HG02642 (cell line): ENCODE data around the gene OR5K4.
A peak's percentile ranks its signal among the peaks of the same experiment; 100 is the strongest.

Experiments used
- ATAC-seq: cut with Tn5 transposase; IDR thresholded peaks from one replicate; pipeline ENCODE4 v1.9.1; 2021; ENCODE audit warnings: mild to moderate bottlenecking; ENCODE audit not compliant: unreplicated experiment, poor library complexity

OR5K4 gene, protein sequence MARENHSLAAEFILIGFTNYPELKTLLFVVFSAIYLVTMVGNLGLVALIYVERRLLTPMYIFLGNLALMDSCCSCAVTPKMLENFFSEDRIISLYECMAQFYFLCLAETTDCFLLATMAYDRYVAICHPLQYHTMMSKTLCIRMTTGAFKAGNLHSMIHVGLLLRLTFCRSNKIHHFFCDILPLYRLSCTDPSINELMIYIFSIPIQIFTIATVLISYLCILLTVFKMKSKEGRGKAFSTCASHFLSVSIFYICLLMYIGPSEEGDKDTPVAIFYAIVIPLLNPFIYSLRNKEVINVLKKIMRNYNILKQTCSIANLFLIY

DNA sequence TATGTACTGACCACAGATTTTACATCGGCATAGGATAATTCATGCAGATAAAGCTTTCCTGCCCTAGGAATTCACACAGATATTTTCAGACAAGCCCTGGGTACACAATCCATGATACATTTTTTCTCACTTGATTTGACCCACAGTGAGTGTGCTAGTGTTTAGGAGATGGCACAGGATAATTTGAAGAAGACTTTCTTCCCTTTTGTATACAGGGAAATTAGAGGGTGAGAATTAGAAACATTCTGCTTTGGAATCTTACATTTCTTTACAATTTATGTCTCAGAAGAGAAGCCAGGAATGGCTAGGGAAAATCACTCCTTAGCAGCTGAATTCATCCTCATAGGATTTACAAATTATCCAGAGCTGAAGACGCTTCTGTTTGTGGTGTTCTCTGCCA is at the start of gene OR5K4:
Gene OR5K4, plus strand, starts transcription at position 301 of the 400 bp plus-strand sequence. Its CDS starts 0 bp downstream, at position 301.
- no peak for ATAC-seq

DNA sequence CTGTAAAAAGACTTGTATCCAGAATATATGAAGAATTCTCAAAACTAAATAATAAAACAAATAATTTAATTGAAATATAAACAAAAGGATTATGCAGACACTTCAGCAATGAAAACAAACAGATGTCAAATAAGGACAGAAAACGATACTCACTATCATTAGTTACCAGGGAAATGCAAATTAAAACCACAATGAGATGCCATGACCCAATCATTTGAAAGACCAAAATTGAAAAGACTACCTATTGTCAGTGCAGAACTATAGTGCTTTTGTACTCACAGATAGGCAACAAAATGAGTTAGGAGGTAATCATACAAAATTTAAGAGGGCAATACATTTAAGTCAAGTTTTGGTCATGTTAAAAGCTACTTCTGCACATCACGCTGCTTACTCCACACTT is 31.6 kb upstream of the OR5K4 start:
- no peak for ATAC-seq

DNA sequence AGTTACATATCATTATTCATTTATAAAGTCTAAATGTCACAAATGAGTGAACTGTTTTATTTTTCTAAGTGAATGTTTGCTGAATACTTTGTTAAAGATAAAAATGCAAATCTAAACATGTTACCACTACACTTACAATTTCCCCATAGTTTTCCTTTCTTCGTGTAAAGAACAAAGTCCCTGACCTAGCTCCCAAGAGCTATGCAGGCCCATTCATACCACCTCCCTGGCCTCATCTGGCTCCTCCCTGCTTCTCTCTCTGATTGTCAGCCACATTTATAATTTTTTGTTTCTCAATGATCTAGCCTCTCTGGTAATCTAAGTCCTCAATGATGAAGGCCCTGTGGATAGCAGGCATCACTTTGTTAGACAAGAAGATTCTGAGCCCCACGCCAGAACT is 31.0 kb upstream of the OR5K4 start:
- ATAC-seq: no peak

DNA sequence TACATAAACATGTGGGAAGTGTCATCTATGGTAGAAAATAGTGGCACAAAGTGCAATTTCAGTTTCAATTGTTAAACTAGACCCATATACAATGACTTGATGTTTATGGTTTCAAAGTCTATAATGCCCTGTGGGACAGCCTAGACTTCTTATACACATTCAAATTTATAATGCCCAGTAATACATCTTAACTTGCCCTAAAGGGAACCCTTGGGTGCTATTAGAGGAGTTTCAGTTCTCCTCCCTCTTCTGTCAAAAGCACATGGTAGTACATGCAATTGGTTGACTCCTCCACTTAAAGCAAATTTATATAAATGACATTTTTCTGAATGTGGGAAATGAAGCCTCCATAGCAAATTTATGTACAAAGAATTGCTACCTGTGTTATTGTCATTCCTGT is 30.2 kb upstream of the OR5K4 start:
- ATAC-seq: no peak

DNA sequence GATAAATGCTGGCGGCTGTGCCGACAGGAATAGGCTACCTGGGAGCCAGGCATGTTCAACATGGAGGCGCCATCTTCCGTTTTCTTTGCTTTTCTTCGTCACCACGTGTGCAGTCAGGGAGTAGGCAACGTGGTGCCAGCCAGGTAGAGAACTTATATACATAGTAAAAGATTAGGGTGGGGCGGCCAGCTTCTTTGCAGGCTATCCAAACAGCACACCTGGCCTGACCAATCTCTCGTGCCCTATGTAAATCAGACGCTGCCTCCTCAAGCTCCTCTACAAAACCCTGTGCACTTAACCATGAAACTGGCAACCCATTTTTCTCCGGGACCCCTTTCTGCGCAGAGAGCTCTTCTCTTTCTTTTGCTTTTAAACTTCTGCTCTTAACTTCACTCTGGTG is 28.6 kb upstream of the OR5K4 start:
- no peak for ATAC-seq

DNA sequence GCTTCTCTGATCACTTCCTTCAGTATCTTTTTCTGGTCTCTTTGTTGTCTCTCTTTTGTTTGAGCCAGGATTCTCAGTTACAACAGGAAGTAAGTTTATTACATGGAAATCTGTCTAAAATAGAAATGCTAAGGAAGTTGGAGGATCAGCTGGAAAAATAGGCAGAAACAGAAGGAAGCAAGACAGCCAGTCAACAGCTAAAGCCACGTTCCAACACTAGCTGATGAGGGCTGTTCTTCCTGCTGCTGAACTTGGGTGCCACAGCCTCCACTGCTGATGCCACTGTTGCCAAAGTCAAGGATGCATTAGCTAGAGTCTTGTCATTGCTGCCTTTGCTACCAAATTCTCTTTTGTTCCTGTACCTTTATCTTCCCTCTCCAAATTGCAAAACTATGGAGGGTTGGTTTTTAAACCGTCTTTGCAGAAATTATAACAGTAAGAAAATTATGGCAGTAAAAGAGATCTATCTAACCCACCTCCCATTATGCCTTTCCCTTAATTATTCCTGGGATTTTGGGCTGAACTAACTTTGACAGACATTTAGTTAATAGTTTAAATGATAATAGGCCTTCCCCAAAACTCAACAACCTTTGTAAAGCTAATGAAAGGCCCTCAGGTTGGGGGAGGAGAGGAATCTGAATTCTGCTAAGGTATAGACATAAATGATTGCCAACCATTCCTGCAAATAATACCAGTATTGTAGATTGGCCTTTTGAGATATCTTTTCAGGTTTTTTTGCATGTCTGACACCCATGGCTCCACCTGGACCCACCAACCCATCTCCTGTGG is 27.4 kb upstream of the OR5K4 start:
- no peak for ATAC-seq

DNA sequence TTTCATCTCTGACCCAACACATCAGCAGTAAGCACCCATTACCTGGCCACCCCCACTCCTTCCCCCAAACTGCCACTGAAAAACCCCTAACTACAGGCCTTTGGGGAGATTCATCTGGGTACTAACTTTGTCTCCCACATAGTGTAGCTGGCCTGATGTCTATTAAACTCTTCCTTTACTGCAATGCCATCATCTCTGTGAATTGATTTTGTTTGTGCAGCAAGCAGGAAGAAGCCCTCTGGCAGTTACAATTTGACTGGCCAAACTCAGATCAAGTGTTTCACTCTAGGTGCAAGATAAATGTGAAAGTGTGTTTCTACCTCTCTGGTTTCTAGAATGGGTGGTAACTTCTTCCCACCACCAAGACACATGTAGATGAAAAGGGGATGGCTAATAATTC is 26.7 kb upstream of the OR5K4 start:
- peak; percentile 55 for ATAC-seq

DNA sequence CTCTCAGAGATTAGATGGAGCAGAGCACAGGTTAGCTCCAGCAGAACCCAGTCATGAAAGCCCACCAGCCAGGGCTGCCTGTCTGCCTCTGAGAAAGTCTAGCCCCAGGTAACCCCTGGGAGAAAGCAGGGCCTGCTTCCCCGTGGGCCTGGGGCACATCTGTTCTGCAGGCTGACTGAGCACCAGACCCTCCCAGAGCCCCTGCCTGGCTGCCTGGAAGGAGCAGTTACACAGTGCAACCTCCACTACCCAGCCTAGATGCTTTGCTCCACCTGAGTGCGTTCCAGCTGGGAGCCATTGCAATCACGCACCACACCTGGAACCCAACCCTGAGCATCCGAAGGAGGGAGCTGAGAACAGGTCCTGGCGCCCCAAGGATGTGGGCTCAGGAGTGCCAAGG is 24.7 kb upstream of the OR5K4 start:
- ATAC-seq: no peak

DNA sequence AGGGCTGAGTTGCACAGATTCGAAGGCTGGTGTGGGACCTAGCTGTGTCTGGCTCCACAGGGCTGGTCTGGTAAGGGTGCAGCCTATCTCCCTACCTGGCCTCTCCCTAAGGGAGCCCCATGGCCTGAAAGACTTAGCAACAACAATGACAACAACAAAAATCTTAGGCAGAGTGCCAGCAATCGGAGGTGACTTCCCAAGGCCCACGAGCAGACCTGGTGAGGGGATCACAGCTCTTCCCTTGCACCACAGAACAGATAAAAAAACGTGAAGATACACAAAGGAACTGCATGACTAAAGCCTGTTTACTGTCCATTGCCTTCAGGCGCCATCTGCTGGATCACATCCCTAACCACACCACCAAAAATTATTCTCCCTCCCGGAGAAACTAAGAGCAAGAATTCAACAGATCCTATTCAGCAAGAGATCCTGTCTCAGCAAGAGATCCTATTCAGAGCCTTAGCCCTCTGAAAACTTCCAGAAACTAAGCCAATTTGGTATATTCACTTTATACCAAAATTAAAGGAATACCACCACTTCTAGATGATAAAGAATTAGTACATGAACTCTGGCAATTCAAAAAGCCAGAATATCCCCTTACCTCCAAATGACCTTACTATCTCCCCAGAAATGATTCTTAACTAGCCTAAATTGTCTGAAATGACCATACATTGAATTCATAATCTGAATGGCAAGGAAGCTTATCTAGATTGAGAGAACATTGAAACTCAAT is 24.1 kb upstream of the OR5K4 start:
- ATAC-seq: peak; percentile 65

DNA sequence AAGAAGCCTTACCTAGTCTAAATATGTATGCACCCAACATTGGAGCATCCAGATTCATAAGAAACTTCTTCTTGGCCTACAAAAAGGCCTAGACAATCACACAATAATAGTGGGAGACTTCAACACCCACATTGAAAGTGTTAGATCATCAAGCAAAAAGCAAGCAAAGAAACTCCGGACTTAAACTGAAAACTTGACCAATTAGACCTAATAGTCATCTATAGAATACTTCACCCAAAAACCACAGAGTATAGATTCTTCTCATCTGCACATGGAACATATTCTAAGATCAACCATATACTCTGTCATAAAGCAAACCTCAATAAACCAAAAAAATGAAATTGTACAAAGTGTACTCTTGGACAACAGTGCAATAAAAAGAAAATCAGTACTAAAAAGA is 22.3 kb upstream of the OR5K4 start:
- ATAC-seq: no peak

DNA sequence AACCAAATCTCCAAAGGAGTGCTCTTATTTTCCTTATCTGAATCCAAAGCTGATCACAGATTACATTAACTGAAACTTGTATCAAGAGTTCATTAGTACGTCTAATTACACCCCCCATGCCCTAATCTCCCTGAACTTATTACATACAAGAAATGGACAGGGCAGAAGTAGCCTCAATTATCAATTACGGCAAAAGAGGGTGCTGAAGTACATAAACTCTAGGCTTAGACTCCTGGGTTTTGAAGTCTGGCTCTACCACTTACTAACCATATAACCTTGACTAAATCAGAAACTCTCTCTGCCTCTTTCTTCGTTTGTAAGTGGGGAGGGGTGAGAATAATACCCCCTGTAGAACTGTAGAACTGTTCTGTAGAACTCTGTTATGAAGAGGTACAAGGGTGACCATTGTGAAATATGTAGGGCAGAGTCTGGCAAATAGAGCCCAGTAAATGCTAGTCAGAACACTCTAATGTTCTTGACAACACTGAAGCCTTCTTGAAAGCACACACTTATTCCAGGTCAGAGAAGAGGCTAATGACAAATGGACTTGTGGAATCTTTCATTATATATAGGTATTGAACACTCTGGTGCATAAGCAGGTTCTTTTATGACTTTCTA is 19.6 kb upstream of the OR5K4 start:
- peak; percentile 53 for ATAC-seq

DNA sequence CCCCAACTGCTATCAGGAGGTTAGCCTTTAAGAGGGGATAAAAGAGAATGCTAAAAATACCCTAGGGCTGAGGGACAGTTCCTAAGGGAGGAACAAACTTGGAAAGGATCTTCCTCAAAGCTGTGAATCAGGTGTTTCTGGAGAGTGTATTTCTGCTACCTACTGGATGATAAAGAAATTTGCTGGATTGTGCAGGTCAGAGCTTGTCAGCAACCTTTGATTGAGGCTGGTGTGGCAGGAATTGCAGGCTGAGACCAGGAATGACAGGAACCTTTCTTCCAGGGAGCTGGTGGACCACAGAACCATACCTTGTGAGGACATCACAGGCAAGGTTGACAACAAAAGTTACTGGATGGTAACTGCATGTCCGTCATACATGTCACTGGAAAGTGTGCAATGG is 14.6 kb upstream of the OR5K4 start:
- no peak for ATAC-seq

DNA sequence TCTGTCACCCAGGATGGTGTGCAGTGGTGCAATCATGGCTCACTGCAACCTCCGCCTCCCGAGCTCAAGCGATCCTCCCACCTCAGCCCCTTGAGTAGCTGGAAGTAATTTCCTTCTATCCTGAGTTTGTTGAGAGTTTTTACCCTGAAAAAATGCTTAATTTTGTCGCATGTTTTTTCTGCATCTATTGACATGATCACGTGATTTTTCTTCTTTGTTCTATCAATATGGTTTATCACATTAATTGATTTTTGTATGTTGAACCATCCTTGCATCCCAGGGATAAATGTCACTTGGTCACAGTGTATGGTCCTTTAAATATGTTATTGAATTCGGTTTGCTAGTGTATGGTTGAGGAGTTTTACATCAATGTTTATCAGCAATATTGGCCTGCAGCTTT is 11.9 kb upstream of the OR5K4 start:
- no peak for ATAC-seq

DNA sequence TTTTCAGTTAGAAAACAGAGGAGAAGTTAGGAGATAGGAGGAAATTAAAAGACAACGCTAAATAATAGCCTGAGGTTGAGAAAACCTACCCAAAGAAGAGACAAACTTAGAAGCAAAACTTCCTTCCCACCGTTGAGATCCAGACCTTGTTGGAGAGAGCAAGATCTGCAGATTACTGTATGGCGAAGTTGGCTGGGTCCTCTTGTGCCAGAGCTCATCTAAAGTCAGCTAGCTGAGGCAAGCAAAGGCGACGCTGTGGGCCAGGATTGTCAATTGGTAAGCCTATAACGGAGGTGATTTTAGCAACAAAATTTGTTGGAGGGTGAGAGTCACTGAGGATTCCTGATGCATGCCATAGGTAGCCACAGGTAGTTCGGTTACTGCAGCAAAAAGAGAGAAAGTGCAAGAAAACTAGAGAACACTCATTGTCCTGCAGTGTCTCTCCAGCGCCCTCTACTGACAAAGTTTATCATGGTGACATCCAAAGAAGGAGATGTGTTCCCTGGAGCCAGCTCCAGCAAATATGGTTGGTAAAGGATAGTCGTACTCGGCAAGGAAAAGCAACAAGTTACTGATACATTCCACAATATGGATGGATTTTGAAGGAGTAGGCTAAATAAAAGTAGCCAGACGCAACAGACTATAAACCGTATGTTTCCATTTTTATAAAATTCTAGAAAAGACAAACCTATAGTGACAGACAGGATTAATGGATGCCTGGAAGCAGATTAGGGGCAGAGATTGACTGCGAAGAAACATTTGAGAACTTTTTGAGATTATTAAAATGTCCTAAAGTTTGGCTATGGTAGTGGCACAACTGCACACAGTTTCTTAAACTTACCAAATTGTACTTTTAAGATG is 9.8 kb upstream of the OR5K4 start:
- peak; percentile 75 for ATAC-seq

DNA sequence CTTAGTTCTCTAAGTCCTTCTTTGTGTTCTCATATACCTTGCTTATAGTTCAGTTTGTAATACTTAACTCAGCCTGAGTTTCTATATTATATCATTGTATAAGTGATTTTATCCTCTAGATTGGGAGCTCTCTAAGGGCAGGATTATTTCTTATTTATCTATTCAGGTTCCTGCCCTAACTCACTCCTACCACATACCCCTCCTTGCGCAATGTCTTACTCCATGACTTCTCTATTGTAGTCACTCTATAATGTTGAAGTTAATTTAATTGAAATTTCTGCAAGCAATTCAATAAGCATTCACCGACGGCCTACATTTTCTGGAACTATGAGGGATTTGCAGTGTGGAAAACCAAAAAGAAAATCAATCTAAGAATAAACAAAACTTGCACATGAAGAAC is 3.6 kb upstream of the OR5K4 start:
- ATAC-seq: no peak

DNA sequence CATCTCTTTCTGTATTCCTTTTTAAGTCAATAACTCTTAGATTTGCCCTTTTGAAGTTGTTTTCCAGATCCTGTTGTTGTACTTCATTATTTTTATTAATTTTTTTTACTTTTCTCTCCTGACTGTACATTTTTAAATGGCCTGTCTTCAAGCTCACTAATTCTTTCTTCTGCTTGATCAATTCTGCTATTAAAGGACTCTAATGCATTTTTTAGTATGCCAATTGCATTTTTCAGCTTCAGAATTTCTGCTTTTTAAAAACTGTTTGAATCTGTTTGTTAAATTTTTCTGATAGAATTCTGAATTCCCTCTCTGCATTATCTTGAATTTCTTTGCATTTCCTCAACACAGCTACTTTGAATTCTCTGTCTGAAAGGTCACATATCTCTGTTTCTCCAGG is 5.6 kb downstream of the OR5K4 start:
- ATAC-seq: no peak

DNA sequence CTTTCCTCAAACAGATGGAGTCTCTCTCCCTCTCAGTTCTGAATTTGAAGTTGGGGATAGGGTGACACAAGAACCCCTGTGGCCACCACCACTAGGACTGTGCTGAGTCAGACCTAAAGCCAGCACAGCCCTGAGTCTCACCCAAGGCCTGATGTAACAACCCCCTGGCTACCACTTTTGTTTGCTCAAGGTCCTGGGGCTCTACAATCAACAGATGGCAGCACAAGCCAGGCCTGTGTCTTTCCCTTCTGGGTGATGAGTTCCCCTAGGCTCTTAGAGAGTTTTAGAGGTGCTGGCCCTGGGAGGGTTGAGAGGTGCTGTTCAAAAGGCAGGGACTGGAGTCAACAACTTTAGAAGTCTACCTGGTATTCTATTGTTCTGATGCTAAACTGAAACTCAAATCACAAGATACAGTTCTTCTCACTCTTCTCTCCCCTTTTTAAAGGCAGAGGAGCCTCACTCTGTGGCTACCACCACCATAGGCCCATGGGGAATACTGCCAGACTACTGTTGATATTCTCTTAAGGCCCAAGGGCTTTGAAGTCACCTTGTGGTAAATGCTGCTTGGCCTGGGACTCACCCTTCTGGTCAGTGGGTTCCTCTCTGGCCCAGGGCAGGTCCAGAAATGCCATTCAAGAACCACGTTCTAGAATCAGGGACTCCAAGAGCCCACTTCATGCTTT is 6.5 kb downstream of the OR5K4 start:
- ATAC-seq: peak; percentile 83

DNA sequence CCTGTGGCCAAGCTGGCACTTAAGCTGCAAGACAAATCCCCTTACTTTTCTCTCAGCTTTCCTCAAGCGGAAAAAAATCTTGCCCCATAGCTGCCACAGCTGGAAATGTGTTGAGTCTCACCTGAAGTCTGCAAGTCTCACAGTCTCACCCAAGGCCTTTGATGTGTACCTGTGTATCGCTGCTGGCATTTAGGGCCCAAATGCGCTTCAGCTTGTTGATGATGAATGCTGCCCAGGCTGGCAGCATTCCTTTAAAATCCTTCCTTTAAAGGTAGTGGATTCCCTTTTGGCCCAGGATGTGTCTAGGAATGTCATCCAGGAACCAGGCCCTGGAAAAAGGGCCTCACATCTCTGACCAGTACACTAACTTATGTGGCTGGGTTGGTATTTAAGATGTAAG is 7.0 kb downstream of the OR5K4 start:
- ATAC-seq: no peak

DNA sequence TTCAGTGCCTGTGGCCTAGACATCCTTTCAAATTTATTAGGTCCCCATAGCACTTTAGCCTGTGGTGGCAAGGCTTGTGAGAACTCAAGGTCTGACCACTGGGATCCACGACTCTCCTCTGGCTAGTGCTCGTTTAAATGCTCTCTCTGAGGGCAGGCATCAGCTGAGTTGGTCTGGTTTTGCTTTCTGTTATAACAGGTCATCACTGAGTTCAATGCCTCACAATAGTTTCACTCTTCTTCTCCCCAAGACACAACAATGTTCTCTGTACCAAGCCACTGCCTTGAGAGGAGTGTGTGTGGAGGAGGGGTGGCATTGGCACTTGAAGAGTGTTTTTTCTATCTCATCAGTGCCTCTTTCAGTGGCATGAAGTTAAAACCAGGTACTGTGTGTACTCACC is 7.6 kb downstream of the OR5K4 start:
- ATAC-seq: peak; percentile 52
